Kidney (tissue), 14 donors: Measurements from ENCODE around the gene TTC31. TPM values are rescaled to one million over a fixed set of nuclear protein-coding genes. Genes with fewer than 3 reads are reported as not detected.

Experiments used
- DNase-seq, 5 donors: peaks; one replicate each; pipeline ENCODE4 v3.0.0-alpha.2; 2013 to 2020
- FAIRE-seq: peaks from 2 replicates; lab custom pipeline; 2012; peaks lifted over from hg19 to GRCh38; lab: Jason Lieb, UNC
- H3K27ac ChIP-seq, 2 donors: one replicate each; pipeline ENCODE4 v1.7.0; 2013; ENCODE audit warnings: low read depth in 2 of 2, low read length in 2 of 2, inconsistent platforms in 1 of 2
- H3K27me3 ChIP-seq: one replicate; pipeline ENCODE4 v1.7.1; 2013; ENCODE audit warnings: low read length, inconsistent platforms; ENCODE audit not compliant: control insufficient read depth, insufficient read depth
- H3K36me3 ChIP-seq, 3 donors: one replicate each; pipeline versions ENCODE4 v1.7.0 to v1.7.1; 2013; ENCODE audit warnings: low read length in 3 of 3, control low read depth in 1 of 3, inconsistent platforms in 1 of 3; ENCODE audit not compliant: insufficient read depth in 3 of 3, control insufficient read depth in 2 of 3
- H3K4me1 ChIP-seq, 3 donors: one replicate each; pipeline versions ENCODE4 v1.7.0 to v1.7.1; 2013; ENCODE audit warnings: low read length in 3 of 3, inconsistent platforms in 1 of 3, low read depth in 1 of 3; ENCODE audit not compliant: control insufficient read depth in 2 of 3, insufficient read depth in 2 of 3
- H3K4me3 ChIP-seq, 3 donors: one replicate each; pipeline versions ENCODE4 v1.7.0 to v1.8.1; 2013; ENCODE audit warnings: low read length in 3 of 3, control low read depth in 1 of 3, inconsistent platforms in 1 of 3
- H3K9ac ChIP-seq, 3 donors: one replicate each; pipeline versions ENCODE4 v1.7.0 to v1.7.1; 2013; ENCODE audit warnings: low read length in 3 of 3, control low read depth in 1 of 3, inconsistent platforms in 1 of 3
- H3K9me3 ChIP-seq, 3 donors: one replicate each; pipeline versions ENCODE4 v1.7.0 to v1.7.1; 2013; ENCODE audit warnings: low read length in 3 of 3, control low read depth in 1 of 3, inconsistent platforms in 1 of 3; ENCODE audit not compliant: control insufficient read depth in 2 of 3, insufficient read depth in 1 of 3
- CTCF ChIP-seq: IDR thresholded peaks from 3 replicates; pipeline ENCODE4 v1.5.1; 2012; ENCODE audit warnings: mild to moderate bottlenecking, moderate library complexity, borderline replicate concordance; ENCODE audit not compliant: insufficient read depth; ENCODE audit errors: extremely low read depth
- intact Hi-C: fragments of 100-400 bp; cut with DNase I; formaldehyde crosslinking; loops from one replicate; pipeline ENCODE4 v1.11.1; 2022
- polyA plus RNA-seq: library from polyadenylated mRNA; stranded (reverse); fragments of 350-450 nt; fragmentation: Illumina TruSeq; extraction: RNeasy Lipid Tissue Mini Kit (QIAGEN cat#74804); gene quantifications from one replicate; pipeline ENCODE4 v1.2.3, GENCODE V29; 2014; ENCODE audit warnings: low read depth, low replicate concordance; ENCODE audit not compliant: insufficient read depth
- total RNA-seq: library from RNA; stranded (reverse); fragmentation: NEBNext Ultra II Directional; extraction: Animal tissue kit (Norgen Biotek cat#: 25700); gene quantifications from one replicate; pipeline ENCODE4 v1.2.1, GENCODE V29; 2021
- donor health status: control.
- donor health status: control.
- donor health status: control.
- donor health status: control.
- donor health status: control.
- donor health status: DM: yes; HTN: yes; CAD: no.
- donor health status: Normal renal cell carcinoma (clear cell type).

The TTC31 gene
- total and polyA plus RNA-seq, 2 donors from 2014 or later, result 11.5 to 29.1 TPM

GRCh38 chr2:74536166-74536950 is 53.5 kb downstream of the TTC31 start:
- Histone ChIP-seq H3K4me1 (peaks cover 0 to under 1% (median 0%) of the 10 kb centered on the region in 3 donors), H3K27ac (no peak overlapping the region), H3K36me3 (peaks cover 0 to 7% (median 4%) of the 10 kb centered on the region in 3 donors), H3K27me3 (no peaks in the 10 kb centered on the region), H3K9me3 (no peaks in the 10 kb centered on the region), H3K4me3 (no peak overlapping the region), H3K9ac (no peak overlapping the region)
- TF ChIP-seq CTCF, result no peak
- intact Hi-C loops, result no loop called here
- DNase-seq (peak in 1 of 5 donors; percentile 78), FAIRE-seq (no peak)

GRCh38 chr2:74537140-74537539 is 54.3 kb downstream of the TTC31 start:
- intact Hi-C loops, result no loop called here
- H3K9ac ChIP-seq, result no peak overlapping the region
- H3K27ac ChIP-seq, result no peak overlapping the region
- H3K36me3 ChIP-seq, result peaks cover 0 to 7% (median 4%) of the 10 kb centered on the region in 3 donors
- H3K9me3 ChIP-seq, result no peaks in the 10 kb centered on the region
- FAIRE-seq (no peak), DNase-seq (no peak)
- no peak overlapping the region for H3K4me3 ChIP-seq
- no peaks in the 10 kb centered on the region for H3K27me3 ChIP-seq
- H3K4me1 ChIP-seq, result no peaks in the 10 kb centered on the region
- TF ChIP-seq CTCF, result no peak

- no peak overlapping the region for H3K9ac ChIP-seq
- no peaks in the 10 kb centered on the region for H3K9me3 ChIP-seq
- intact Hi-C loops, result no loop called here
- no peak overlapping the region for H3K4me3 ChIP-seq
- no peaks in the 10 kb centered on the region for H3K27me3 ChIP-seq
- no peak overlapping the region for H3K27ac ChIP-seq
- no peaks in the 10 kb centered on the region for H3K36me3 ChIP-seq
- TF ChIP-seq CTCF, result no peak
- H3K4me1 ChIP-seq, result no peaks in the 10 kb centered on the region
- DNase-seq (no peak), FAIRE-seq (no peak)
Measured at GRCh38 chr2:74538881-74539339, 56.0 kb downstream of the TTC31 start.
